Ascending aorta (tissue), 2 donors: ENCODE measurements around the gene AKAP6. TPM values are rescaled to one million over a fixed set of nuclear protein-coding genes. Genes with fewer than 3 reads are reported as not detected.

ENCODE experiments used
- DNase-seq, 2 donors: peaks; one replicate each; pipeline ENCODE4 v3.0.0-alpha.2; 2019; ENCODE audit warnings: low spot score in 2 of 2
- H3K27ac ChIP-seq, 2 donors: fragments of 200-600 bp; sonication (generic); one replicate each; pipeline ENCODE4 v1.5.1; 2016 to 2017; ENCODE audit warnings: mild to moderate bottlenecking in 1 of 2
- H3K27me3 ChIP-seq: fragments of 200-600 bp; sonication (generic); one replicate; pipeline ENCODE4 v1.5.1; 2017
- H3K36me3 ChIP-seq, 2 donors: fragments of 200-600 bp; sonication (generic); one replicate each; pipeline ENCODE4 v1.5.1; 2016
- H3K4me1 ChIP-seq, 2 donors: fragments of 200-600 bp; sonication (generic); one replicate each; pipeline ENCODE4 v1.5.1; 2016 to 2017; ENCODE audit warnings: mild to moderate bottlenecking in 1 of 2
- H3K4me3 ChIP-seq, 2 donors: fragments of 200-600 bp; sonication (generic); one replicate each; pipeline ENCODE4 v1.5.1; 2016 to 2017; ENCODE audit warnings: mild to moderate bottlenecking in 1 of 2
- H3K9me3 ChIP-seq, 2 donors: fragments of 200-600 bp; sonication (generic); one replicate each; pipeline ENCODE4 v1.5.1; 2016
- intact Hi-C: fragments of 100-400 bp; cut with DNase I; formaldehyde crosslinking; loops from one replicate; pipeline ENCODE4 v1.15.1; 2023
- total RNA-seq: library from RNA; depleted of rRNA; stranded (reverse); fragments of >200 nt; gene quantifications from one replicate; pipeline ENCODE4 v1.1.0, GENCODE V29; 2016
- TF ChIP-seq, protein P1 (sequence below), 3 experiments: fragments of 200-600 bp in 2 of 3; fragments of 450-650 bp in 1 of 3; sonication (generic) in 2 of 3; IDR thresholded peaks; one replicate each; pipeline ENCODE4 v1.5.1; 2016 to 2019; ENCODE audit warnings: antibody characterized with exemption in 3 of 3, mild to moderate bottlenecking in 1 of 3, moderate library complexity in 1 of 3

Gene AKAP6
- total RNA-seq, 1 donor from 2014 or later: 21.1 TPM

DNA sequence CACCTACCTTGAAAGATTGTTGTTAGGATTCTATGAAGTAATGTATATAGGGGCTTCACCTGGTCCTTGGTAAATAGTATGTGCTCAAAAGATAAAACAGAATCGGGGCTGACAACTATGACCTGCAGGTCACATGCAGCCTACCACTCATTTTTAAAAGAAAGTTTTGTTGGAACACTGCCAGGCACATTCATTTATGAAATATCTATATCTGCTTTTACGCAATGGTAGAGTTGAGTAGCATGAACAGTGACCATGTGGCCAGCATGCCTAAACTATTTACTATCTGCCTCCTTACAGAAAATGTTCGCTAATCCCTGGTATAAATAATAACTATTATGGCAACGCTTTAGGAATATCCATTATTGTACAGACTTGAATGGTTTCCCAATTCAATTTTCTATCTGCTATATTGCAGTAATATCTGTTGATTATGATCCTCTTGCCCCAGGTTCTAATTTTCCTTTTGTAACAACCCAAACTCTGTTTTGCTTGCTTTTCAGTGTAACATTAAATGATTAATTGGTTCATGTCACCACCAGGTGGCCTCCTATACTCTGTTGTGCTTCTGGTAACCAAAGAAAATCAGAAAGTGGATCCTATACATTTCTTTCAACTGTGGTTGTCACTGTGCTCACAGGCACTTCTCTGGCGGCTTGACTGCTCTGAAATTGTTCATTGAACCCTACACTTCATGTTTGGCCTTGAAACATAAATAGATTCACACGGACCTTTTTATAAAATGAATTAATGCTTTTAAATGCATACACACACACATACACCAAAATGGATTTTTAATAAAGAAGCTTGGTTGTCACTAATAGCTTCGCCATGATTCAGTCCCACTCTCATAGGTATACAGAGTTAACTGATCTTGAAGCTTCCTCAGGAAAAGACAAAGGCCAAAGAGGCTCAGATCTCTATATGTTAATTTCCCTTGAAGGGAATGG lies 381.9 kb downstream of the AKAP6 start:
- Histone ChIP-seq H3K4me1 (peaks cover 0 to 28% of the 10 kb centered on the region in 2 donors), H3K27ac (peak overlapping the region in 1 of 2 donors; percentile 81), H3K27me3 (no peaks in the 10 kb centered on the region), H3K9me3 (no peaks in the 10 kb centered on the region), H3K36me3 (no peaks in the 10 kb centered on the region), H3K4me3 (peak overlapping the region in 1 of 2 donors; percentile 3)
- TF ChIP-seq, protein P1, sequence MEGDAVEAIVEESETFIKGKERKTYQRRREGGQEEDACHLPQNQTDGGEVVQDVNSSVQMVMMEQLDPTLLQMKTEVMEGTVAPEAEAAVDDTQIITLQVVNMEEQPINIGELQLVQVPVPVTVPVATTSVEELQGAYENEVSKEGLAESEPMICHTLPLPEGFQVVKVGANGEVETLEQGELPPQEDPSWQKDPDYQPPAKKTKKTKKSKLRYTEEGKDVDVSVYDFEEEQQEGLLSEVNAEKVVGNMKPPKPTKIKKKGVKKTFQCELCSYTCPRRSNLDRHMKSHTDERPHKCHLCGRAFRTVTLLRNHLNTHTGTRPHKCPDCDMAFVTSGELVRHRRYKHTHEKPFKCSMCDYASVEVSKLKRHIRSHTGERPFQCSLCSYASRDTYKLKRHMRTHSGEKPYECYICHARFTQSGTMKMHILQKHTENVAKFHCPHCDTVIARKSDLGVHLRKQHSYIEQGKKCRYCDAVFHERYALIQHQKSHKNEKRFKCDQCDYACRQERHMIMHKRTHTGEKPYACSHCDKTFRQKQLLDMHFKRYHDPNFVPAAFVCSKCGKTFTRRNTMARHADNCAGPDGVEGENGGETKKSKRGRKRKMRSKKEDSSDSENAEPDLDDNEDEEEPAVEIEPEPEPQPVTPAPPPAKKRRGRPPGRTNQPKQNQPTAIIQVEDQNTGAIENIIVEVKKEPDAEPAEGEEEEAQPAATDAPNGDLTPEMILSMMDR (IDR thresholded peaks at IDR 0.05): peak; percentile 23 to 56 (median 29)
- intact Hi-C loops: loop anchor here (5.0 kb wide), 1 partner anchor 134 kb away; no protein-coding TSS in a partner anchor
- DNase-seq: no peak

DNA sequence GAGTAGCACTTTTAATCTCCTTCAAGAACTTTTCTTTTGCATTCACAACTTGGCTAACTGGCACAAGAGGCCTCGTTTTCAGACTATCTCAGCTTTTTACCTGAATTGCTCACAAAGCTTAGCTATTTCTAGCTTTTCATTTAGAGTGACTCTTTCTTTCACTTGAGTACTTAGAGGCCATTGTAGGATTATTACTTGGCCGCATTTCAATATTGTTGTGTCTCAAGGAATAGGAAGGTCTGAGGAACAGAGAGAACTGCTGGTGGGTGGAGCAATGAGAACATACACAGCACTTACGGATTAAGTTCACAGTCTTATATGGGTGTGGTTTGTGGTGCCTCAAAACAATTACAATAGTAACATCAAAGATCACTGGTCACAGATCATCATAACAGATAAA lies 384.8 kb downstream of the AKAP6 start:
- no peak overlapping the region for H3K27ac ChIP-seq
- H3K9me3 ChIP-seq: no peaks in the 10 kb centered on the region
- H3K27me3 ChIP-seq: no peaks in the 10 kb centered on the region
- TF ChIP-seq, protein P1 (IDR thresholded peaks at IDR 0.05): no peak
- H3K4me1 ChIP-seq: peaks cover 0 to 19% of the 10 kb centered on the region in 2 donors
- no peak for DNase-seq
- no peak overlapping the region for H3K4me3 ChIP-seq
- no peaks in the 10 kb centered on the region for H3K36me3 ChIP-seq
- intact Hi-C loops: loop anchor here (5.0 kb wide), 1 partner anchor 137 kb away; no protein-coding TSS in a partner anchor

DNA sequence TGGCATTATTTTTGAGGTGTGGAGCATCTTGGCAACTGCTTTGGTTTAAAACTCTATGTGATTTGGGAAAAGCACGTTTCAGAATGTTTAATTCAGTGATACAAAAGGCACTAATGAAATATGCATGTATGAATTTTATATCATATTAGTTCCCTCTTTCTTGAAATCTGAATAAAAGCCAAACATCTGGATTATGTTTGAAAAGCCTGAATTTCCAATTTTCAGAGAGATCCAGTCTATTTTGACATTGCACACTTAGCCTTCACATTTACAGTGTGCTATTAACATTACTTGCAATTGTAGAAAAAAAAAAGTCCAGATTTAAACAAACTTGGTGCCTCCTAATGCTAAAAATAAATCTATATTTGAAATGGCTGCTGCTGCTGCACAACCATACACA lies 390.5 kb downstream of the AKAP6 start:
- intact Hi-C loops: no loop called here
- TF ChIP-seq, protein P1 (IDR thresholded peaks at IDR 0.05): no peak
- H3K9me3 ChIP-seq: no peaks in the 10 kb centered on the region
- H3K27ac ChIP-seq: no peak overlapping the region
- H3K4me3 ChIP-seq: no peak overlapping the region
- peaks cover 0 to 5% of the 10 kb centered on the region in 2 donors for H3K4me1 ChIP-seq
- no peaks in the 10 kb centered on the region for H3K27me3 ChIP-seq
- H3K36me3 ChIP-seq: no peaks in the 10 kb centered on the region
- no peak for DNase-seq

DNA sequence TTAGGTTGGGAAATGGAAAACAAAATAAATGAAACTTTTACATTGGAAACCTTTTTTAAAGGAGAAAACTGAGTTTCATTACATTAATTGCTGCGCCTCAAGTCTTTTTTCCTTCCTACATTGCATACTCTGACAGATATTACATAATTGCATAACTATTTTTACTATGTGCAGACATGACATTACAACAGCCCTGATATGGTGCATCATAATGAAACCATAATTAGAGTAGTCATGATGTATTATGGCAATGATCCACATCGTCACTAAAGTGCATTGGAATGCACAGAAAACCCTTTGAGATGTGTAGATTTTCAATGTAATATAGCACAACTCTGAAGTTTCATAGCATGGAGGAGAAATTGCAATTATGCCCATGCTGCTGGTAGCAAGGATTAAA lies 391.8 kb downstream of the AKAP6 start:
- Histone ChIP-seq H3K4me1 (peaks cover 0 to 8% of the 10 kb centered on the region in 2 donors), H3K4me3 (no peak overlapping the region), H3K27ac (no peak overlapping the region), H3K36me3 (no peaks in the 10 kb centered on the region), H3K27me3 (no peaks in the 10 kb centered on the region), H3K9me3 (no peaks in the 10 kb centered on the region)
- intact Hi-C loops: loop anchor here (10.0 kb wide), 1 partner anchor 1074 kb away; no protein-coding TSS in a partner anchor
- TF ChIP-seq, protein P1 (IDR thresholded peaks at IDR 0.05): no peak
- DNase-seq: no peak

DNA sequence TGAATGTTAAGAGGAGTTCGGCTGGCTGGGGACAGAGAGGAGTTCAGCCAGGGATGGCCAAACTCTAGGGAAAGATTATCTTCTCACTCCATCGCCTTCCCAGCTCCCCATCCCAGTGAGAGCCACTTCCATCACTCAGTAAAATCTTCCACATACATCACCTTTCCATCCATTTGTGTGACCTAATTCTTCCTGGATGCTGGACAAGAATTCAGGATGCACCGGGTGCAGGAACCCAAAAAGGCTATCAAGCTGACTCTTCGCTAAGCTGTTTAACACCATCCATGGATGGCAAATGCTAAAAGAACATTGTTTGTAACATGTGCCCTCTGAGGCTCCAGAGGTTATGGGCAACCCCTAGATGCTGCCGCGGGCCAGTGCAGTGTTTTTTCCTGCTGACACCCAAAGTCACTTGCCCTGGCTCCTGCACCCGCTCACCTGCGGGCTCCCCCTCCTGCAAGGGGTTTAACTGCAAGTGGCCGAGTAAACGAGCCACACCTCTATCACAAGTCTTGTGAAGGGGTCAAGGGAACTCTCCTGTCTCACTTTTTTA lies 393.6 kb downstream of the AKAP6 start:
- Histone ChIP-seq H3K27ac (no peak overlapping the region), H3K27me3 (no peaks in the 10 kb centered on the region), H3K4me3 (no peak overlapping the region), H3K36me3 (no peaks in the 10 kb centered on the region), H3K4me1 (peaks cover 0 to 8% of the 10 kb centered on the region in 2 donors), H3K9me3 (no peaks in the 10 kb centered on the region)
- intact Hi-C loops: loop anchor here (10.0 kb wide), 1 partner anchor 1072 kb away; no protein-coding TSS in a partner anchor
- no peak for DNase-seq
- TF ChIP-seq, protein P1 (IDR thresholded peaks at IDR 0.05): no peak
